WERI-Rb-1 (cell line): ENCODE results near the gene CHD6.

ENCODE experiments used
- DNase-seq: peaks from one replicate; pipeline ENCODE4 v3.0.0-alpha.2; 2020
- H3K27ac ChIP-seq: fragments of 250-450 bp; sonication (Bioruptor Pico); 2 replicates; pipeline ENCODE4 v1.5.1; 2020; ENCODE audit warnings: mild to moderate bottlenecking, moderate library complexity
- H3K27me3 ChIP-seq: fragments of 250-450 bp; sonication (Bioruptor Pico); 2 replicates; pipeline ENCODE4 v1.5.1; 2021; ENCODE audit warnings: mild to moderate bottlenecking, low read depth, moderate library complexity; ENCODE audit not compliant: insufficient read depth, severe bottlenecking
- H3K36me3 ChIP-seq: fragments of 250-450 bp; sonication (Bioruptor Pico); 2 replicates; pipeline ENCODE4 v1.5.1; 2020; ENCODE audit warnings: mild to moderate bottlenecking, moderate library complexity
- H3K4me3 ChIP-seq: 2 replicates; pipeline ENCODE4 v1.5.1; 2011; ENCODE audit warnings: low read depth, mild to moderate bottlenecking, control low read depth, low read length
- H3K9me3 ChIP-seq: fragments of 250-450 bp; sonication (Bioruptor Pico); 2 replicates; pipeline ENCODE4 v1.5.1; 2021; ENCODE audit warnings: mild to moderate bottlenecking, moderate library complexity; ENCODE audit not compliant: severe bottlenecking
- CTCF ChIP-seq: IDR thresholded peaks from 2 replicates; pipeline ENCODE4 v1.5.1; 2011; ENCODE audit warnings: low read depth, mild to moderate bottlenecking, control low read depth, inconsistent platforms, low read length

Gene CHD6

GRCh38 chr20:41365777-41366545 lies 252.2 kb downstream of the CHD6 start:
- H3K27ac ChIP-seq, result no peak overlapping the region
- TF ChIP-seq CTCF, result no peak
- no peaks in the 10 kb centered on the region for H3K9me3 ChIP-seq
- peak overlapping the region; percentile 57 for H3K4me3 ChIP-seq
- no peaks in the 10 kb centered on the region for H3K27me3 ChIP-seq
- peaks cover 30% of the 10 kb centered on the region for H3K36me3 ChIP-seq
- DNase-seq, result no peak

- Histone ChIP-seq H3K36me3 (peaks cover 35% of the 10 kb centered on the region), H3K9me3 (no peaks in the 10 kb centered on the region), H3K27ac (no peak overlapping the region), H3K27me3 (no peaks in the 10 kb centered on the region), H3K4me3 (peak overlapping the region; percentile 57)
- no peak for DNase-seq
- no peak for TF ChIP-seq CTCF
Measured at GRCh38 chr20:41364967-41365765, 253.0 kb downstream of the CHD6 start.

- H3K36me3 ChIP-seq, result peaks cover 35% of the 10 kb centered on the region
- TF ChIP-seq CTCF, result no peak
- H3K27ac ChIP-seq, result no peak overlapping the region
- H3K27me3 ChIP-seq, result no peaks in the 10 kb centered on the region
- no peak for DNase-seq
- no peaks in the 10 kb centered on the region for H3K9me3 ChIP-seq
- H3K4me3 ChIP-seq, result no peak overlapping the region
Measured at GRCh38 chr20:41364236-41364855, 253.8 kb downstream of the CHD6 start.

- DNase-seq, result no peak
- H3K36me3 ChIP-seq, result peaks cover 35% of the 10 kb centered on the region
- no peak overlapping the region for H3K4me3 ChIP-seq
- no peaks in the 10 kb centered on the region for H3K27me3 ChIP-seq
- no peaks in the 10 kb centered on the region for H3K9me3 ChIP-seq
- no peak for TF ChIP-seq CTCF
- no peak overlapping the region for H3K27ac ChIP-seq
Measured at GRCh38 chr20:41363601-41364000, 254.6 kb downstream of the CHD6 start.

- Histone ChIP-seq H3K4me3 (no peak overlapping the region), H3K9me3 (no peaks in the 10 kb centered on the region), H3K27me3 (no peaks in the 10 kb centered on the region), H3K36me3 (peaks cover 35% of the 10 kb centered on the region), H3K27ac (no peak overlapping the region)
- no peak for TF ChIP-seq CTCF
- no peak for DNase-seq
Measured at GRCh38 chr20:41362748-41363140, 255.4 kb downstream of the CHD6 start.
